GM12878 (cell line): ENCODE results near the gene SYCE3. TPM values are rescaled to one million over a fixed set of nuclear protein-coding genes. Genes with fewer than 3 reads are reported as not detected.

Experiments
- ATAC-seq: fragments of 200-7000 bp; cut with Tn5 transposase; 3 replicates; pipeline ENCODE4 v1.9.1; 2020; ENCODE audit warnings: mild to moderate bottlenecking, moderate library complexity
- BruUV-seq: library from RNA; stranded (reverse); fragments of 400-500 nt; replicated peaks from 2 replicates; lab custom pipeline; 2021; lab: Mats Ljungman, UMichigan
- CTCF ChIA-PET: fragments of 300-600 bp; sonication (Branson Sonifier 250); formaldehyde crosslinking; extraction: SDS; loops from one replicate; lab custom pipeline; 2021; ENCODE audit warnings: inconsistent platforms; lab: Yijun Ruan, JAX
- POLR2A ChIA-PET: fragments of 350-600 bp; formaldehyde crosslinking; extraction: SDS; loops from one replicate; lab custom pipeline; 2021; ENCODE audit warnings: inconsistent platforms; lab: Charles Lee
- RAD21 ChIA-PET: fragments of 300-600 bp; sonication (Branson Sonifier 250); formaldehyde crosslinking; loops from one replicate; lab custom pipeline; 2023; ENCODE audit warnings: antibody characterized with exemption; ENCODE audit not compliant: unreplicated experiment; lab: Charles Lee
- SMC1A ChIA-PET: fragments of 300-600 bp; sonication (Branson Sonifier 250); formaldehyde crosslinking; loops from one replicate; lab custom pipeline; 2023; ENCODE audit not compliant: unreplicated experiment, uncharacterized antibody; lab: Charles Lee
- DNase-seq: peaks from one replicate; pipeline ENCODE4 v3.0.0-alpha.2; 2011; ENCODE audit warnings: low read depth, low spot score
- FAIRE-seq: peaks from 3 replicates; lab custom pipeline; 2011; peaks lifted over from hg19 to GRCh38; lab: Jason Lieb, UNC
- H2AFZ ChIP-seq: 2 replicates; pipeline ENCODE4 v1.6.0; 2011; ENCODE audit warnings: low read depth, low read length, control low read depth; ENCODE audit not compliant: control insufficient read depth
- H3K27ac ChIP-seq: 2 replicates; pipeline ENCODE4 v1.5.1; 2011; ENCODE audit warnings: control low read depth; ENCODE audit not compliant: control insufficient read depth, insufficient read depth
- H3K27me3 ChIP-seq, 2 experiments: replicated peaks in 1 of 2; 2 replicates each; pipeline versions ENCODE4 v1.6.0 to v1.6.1; 2011; ENCODE audit warnings: low read length in 1 of 2; ENCODE audit not compliant: control insufficient read depth in 2 of 2, insufficient read depth in 2 of 2
- H3K36me3 ChIP-seq, 2 experiments: 2 replicates each; pipeline ENCODE4 v1.5.1; 2011; ENCODE audit warnings: low read length in 1 of 2; ENCODE audit not compliant: control insufficient read depth in 2 of 2, insufficient read depth in 2 of 2
- H3K4me1 ChIP-seq: 2 replicates; pipeline ENCODE4 v1.6.1; 2011; ENCODE audit warnings: mild to moderate bottlenecking, low read length, moderate library complexity, mixed read lengths; ENCODE audit not compliant: control insufficient read depth, insufficient read depth
- H3K4me2 ChIP-seq: 2 replicates; pipeline ENCODE4 v1.6.0; 2011; ENCODE audit warnings: control low read depth; ENCODE audit not compliant: control insufficient read depth, insufficient read depth
- H3K4me3 ChIP-seq: fragments of 200-600 bp; sonication (generic); 2 replicates; pipeline ENCODE4 v1.5.1; 2016
- H3K79me2 ChIP-seq: 2 replicates; pipeline ENCODE4 v1.6.0; 2011; ENCODE audit warnings: low read length; ENCODE audit not compliant: control insufficient read depth, insufficient read depth
- H3K9ac ChIP-seq: 2 replicates; pipeline ENCODE4 v1.8.0; 2011; ENCODE audit warnings: low read length, control low read depth, mixed read lengths; ENCODE audit not compliant: control insufficient read depth, insufficient read depth
- H3K9me3 ChIP-seq: replicated peaks from 3 replicates; pipeline ENCODE4 v1.5.1; 2011; ENCODE audit warnings: mild to moderate bottlenecking, low read length; ENCODE audit not compliant: control insufficient read depth, insufficient read depth
- H4K20me1 ChIP-seq: 2 replicates; pipeline ENCODE4 v1.6.0; 2011; ENCODE audit not compliant: control insufficient read depth, insufficient read depth
- WGBS: methylation state at CpG from one replicate; pipeline ENCODE4 v1.1.6; 2016; ENCODE audit warnings: low lambda C conversion rate; ENCODE audit not compliant: insufficient replicate concordance, insufficient coverage; ENCODE audit errors: missing lambda C conversion rate; 5-methylcytosine and 5-hydroxymethylcytosine counted together
- in situ Hi-C: fragments of 300-500 bp; cut with MboI; formaldehyde crosslinking; loops from 9 replicates; pipeline ENCODE4 v1.14.3; 2018; ENCODE audit warnings: mixed read lengths
- intact Hi-C: fragments of 100-400 bp; cut with micrococcal nuclease; formaldehyde crosslinking; loops from one replicate; pipeline ENCODE4 v1.14.2; 2022; ENCODE audit not compliant: unreplicated experiment
- polyA plus RNA-seq, 11 experiments: library from polyadenylated mRNA; depleted of rRNA in 4 of 11; unstranded in 6 of 11; stranded (reverse) in 5 of 11; fragments of >200 nt; fragmentation: Nextera tagmentation in 4 of 11; fragmentation: Illumina TruSeq in 1 of 11; extraction: Ambion mirVana in 4 of 11; extraction: Trizol in 1 of 11; gene quantifications; 1 replicate in 1 of 11; 2 replicates in 10 of 11; pipeline versions ENCODE4 v1.2.1 to v1.2.3, GENCODE V29; 2011 to 2016; ENCODE audit warnings: inconsistent platforms in 2 of 11, missing spikeins in 2 of 11, low read depth in 1 of 11
- total RNA-seq, 4 experiments: library from RNA; depleted of rRNA in 3 of 4; stranded (reverse); fragments of >200 nt in 3 of 4; fragmentation: Illumina TruSeq in 1 of 4; extraction: Trizol in 1 of 4; gene quantifications; 2 replicates each; pipeline versions ENCODE4 v1.2.1 to v1.2.3, GENCODE V29; 2013 to 2021
- TF ChIP-seq, protein P1 (sequence below): fragments of 450-650 bp; IDR thresholded peaks from 2 replicates; pipeline ENCODE4 v1.6.1; 2017; ENCODE audit warnings: mild to moderate bottlenecking
- TF ChIP-seq, protein P2 (sequence below): fragments of 450-650 bp; IDR thresholded peaks from 2 replicates; pipeline ENCODE4 v1.6.1; 2016; ENCODE audit warnings: mild to moderate bottlenecking

The SYCE3 gene
- total and polyA plus RNA-seq, 10 of the 15 experiments (the other 5 are each of a cell fraction or from before 2014, with no cell fraction given) = 0.38 to 0.91 (median 0.76) TPM; not detected in 4

- CTCF ChIA-PET = interaction anchor here (0.6 to 1.6 kb wide), 2 partner anchors 8 to 88 kb away, joined by 4 to 6 read pairs; partner anchors contain the start of gene SCO2
- FAIRE-seq = no peak
Observed at GRCh38 chr22:50532824-50533796, 29.6 kb downstream of the SYCE3 start.

More at GRCh38 chr22:50532824-50533796, 29.6 kb downstream of the SYCE3 start:
- peaks cover 48% of the 10 kb centered on the region for H3K79me2 ChIP-seq
- no peak overlapping the region for H2AFZ ChIP-seq
- DNase-seq (no peak), ATAC-seq (no peak)
- no peaks in the 10 kb centered on the region for H3K9me3 ChIP-seq
- no peaks in the 10 kb centered on the region for H3K27me3 ChIP-seq
- H3K4me2 ChIP-seq = peak overlapping the region; percentile 71
- in situ Hi-C loops = loop anchor here (10.0 kb wide), 1 partner anchor 568 kb away; the partner anchor contains the start of gene PIM3
- H3K9ac ChIP-seq = peak overlapping the region; percentile 100
- peaks cover 50% of the 10 kb centered on the region for H3K4me1 ChIP-seq
- intact Hi-C loops = no loop called here
- POLR2A ChIA-PET = interaction anchor here (1.1 to 10.0 kb wide), 9 partner anchors 6 to 227 kb away, joined by 3 to 232 read pairs (median 8); partner anchors contain the start of genes CHKB, KLHDC7B, LMF2 and NCAPH2
- peak overlapping the region; percentile 100 for H3K27ac ChIP-seq
- RAD21 ChIA-PET = interaction anchor here (0.7 to 2.6 kb wide), 7 partner anchors 8 to 88 kb away, joined by 3 to 9 read pairs (median 4); partner anchors contain the start of gene KLHDC7B
- TF ChIP-seq, protein P1, sequence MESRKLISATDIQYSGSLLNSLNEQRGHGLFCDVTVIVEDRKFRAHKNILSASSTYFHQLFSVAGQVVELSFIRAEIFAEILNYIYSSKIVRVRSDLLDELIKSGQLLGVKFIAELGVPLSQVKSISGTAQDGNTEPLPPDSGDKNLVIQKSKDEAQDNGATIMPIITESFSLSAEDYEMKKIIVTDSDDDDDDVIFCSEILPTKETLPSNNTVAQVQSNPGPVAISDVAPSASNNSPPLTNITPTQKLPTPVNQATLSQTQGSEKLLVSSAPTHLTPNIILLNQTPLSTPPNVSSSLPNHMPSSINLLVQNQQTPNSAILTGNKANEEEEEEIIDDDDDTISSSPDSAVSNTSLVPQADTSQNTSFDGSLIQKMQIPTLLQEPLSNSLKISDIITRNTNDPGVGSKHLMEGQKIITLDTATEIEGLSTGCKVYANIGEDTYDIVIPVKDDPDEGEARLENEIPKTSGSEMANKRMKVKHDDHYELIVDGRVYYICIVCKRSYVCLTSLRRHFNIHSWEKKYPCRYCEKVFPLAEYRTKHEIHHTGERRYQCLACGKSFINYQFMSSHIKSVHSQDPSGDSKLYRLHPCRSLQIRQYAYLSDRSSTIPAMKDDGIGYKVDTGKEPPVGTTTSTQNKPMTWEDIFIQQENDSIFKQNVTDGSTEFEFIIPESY = no peak
- TF ChIP-seq, protein P2, sequence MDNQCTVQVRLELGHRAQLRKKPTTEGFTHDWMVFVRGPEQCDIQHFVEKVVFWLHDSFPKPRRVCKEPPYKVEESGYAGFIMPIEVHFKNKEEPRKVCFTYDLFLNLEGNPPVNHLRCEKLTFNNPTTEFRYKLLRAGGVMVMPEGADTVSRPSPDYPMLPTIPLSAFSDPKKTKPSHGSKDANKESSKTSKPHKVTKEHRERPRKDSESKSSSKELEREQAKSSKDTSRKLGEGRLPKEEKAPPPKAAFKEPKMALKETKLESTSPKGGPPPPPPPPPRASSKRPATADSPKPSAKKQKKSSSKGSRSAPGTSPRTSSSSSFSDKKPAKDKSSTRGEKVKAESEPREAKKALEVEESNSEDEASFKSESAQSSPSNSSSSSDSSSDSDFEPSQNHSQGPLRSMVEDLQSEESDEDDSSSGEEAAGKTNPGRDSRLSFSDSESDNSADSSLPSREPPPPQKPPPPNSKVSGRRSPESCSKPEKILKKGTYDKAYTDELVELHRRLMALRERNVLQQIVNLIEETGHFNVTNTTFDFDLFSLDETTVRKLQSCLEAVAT = peak; percentile 89
- SMC1A ChIA-PET = interaction anchor here (1.1 to 3.3 kb wide), 3 partner anchors 8 to 88 kb away, joined by 4 to 18 read pairs (median 13); partner anchors contain the start of gene SCO2
- no TSS peak for BruUV-seq
- no peaks in the 10 kb centered on the region; a peak in 2 of 4 replicates for H3K36me3 ChIP-seq
- WGBS = 94% methylated on average over 19 of the region's 19 CpGs
- peak overlapping the region; percentile 78 for H3K4me3 ChIP-seq
- H4K20me1 ChIP-seq = no peaks in the 10 kb centered on the region
